GM12873 (cell line): ENCODE results near the gene SEMA5B.

Experiments used
- TF ChIP-seq, protein P1 (sequence below): IDR thresholded peaks from 2 replicates; pipeline ENCODE4 v1.5.1; 2012; ENCODE audit warnings: low read depth, mild to moderate bottlenecking, moderate library complexity, low read length, control low read depth; ENCODE audit not compliant: insufficient read depth; ENCODE audit errors: missing control alignments

SEMA5B gene

DNA sequence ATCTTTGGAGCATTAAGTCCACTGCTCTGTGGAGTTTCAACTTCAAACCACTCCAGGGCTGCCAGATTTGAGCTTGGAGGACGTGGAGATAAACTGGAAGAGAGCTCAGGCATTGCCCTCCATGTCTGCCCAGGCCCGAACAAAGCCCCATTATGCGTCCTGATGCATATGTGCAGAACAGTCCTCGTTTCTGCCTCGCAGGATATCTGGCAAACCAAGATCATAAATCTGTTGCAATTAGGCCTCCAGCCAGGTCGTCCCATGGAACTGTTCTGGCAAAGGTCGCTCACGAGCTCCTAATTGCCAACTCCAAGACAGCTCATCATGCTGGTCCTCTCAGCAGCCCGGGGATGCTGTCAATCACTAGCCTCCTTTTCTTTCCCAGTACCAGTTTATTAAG is 91.2 kb downstream of the SEMA5B start:
- TF ChIP-seq, protein P1, sequence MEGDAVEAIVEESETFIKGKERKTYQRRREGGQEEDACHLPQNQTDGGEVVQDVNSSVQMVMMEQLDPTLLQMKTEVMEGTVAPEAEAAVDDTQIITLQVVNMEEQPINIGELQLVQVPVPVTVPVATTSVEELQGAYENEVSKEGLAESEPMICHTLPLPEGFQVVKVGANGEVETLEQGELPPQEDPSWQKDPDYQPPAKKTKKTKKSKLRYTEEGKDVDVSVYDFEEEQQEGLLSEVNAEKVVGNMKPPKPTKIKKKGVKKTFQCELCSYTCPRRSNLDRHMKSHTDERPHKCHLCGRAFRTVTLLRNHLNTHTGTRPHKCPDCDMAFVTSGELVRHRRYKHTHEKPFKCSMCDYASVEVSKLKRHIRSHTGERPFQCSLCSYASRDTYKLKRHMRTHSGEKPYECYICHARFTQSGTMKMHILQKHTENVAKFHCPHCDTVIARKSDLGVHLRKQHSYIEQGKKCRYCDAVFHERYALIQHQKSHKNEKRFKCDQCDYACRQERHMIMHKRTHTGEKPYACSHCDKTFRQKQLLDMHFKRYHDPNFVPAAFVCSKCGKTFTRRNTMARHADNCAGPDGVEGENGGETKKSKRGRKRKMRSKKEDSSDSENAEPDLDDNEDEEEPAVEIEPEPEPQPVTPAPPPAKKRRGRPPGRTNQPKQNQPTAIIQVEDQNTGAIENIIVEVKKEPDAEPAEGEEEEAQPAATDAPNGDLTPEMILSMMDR = no peak

DNA sequence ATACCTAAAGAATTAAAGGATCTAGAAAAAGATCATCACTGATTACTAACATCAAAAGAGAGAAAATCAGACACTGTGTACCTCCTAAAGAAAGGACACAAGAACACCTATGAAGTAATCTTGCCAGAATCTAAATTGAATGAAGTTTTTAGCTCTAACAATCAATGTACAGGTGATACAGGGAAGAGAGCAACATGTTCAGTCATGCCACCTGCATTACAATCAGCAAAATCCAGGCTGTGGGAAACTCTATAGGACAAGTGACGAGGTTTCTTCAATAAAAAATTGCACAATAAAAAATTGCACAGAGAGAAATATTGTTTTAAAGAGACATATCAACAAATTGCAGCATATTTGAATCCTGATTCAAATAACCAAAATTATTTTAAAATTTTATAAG is 93.3 kb downstream of the SEMA5B start:
- TF ChIP-seq, protein P1 = no peak

DNA sequence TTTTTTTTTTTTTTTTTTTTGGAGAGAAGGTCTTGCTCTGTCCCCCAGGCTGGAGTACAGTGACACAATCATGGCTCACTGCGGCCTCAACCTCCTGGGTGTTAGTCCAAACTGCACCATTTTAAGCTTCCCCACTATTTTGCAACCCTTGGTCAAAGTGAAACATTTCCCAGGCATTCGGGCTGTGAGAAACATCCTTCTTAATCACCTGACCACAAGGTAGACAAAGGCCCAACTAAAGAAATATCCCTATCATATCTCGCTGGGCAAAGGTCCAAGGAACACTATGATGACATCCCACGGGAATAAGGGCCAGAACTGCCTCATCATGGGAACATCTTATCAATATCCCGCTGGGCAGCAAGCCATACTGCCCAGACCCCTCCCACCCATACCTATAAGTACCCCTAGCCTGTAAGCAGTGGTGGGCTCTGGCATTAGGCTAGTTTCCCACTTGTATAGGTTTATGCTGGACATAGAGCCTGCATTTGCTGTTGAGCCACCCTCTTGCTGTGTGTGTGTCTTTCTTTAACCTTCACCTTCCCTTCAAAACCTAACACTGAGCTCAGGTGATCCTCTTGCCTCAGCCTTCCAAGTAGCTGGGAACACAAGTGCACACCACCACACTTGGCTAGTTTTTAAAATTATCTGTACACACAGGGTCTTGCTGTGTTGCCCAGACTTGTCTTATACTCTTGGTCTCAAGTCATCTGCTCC is 95.2 kb downstream of the SEMA5B start:
- TF ChIP-seq, protein P1 = no peak

DNA sequence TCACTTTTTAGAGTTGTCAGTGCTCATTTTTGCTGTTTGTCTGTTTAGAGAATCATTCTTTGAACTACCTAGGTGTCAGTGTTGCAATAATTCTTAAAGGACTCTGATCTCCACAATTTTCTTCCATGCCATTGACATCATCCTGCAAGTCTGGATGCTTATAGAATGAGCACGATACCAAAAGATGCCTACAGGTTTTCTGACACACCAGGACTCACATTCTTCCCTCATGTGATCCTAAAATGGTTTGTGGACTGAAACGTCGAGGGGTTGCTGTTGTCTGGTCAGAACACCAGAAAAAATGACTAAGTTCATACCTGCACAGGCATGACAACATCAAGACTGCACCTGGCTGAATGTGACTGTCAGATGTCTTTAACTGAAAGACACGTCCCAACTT is 95.9 kb downstream of the SEMA5B start:
- TF ChIP-seq, protein P1 = no peak

DNA sequence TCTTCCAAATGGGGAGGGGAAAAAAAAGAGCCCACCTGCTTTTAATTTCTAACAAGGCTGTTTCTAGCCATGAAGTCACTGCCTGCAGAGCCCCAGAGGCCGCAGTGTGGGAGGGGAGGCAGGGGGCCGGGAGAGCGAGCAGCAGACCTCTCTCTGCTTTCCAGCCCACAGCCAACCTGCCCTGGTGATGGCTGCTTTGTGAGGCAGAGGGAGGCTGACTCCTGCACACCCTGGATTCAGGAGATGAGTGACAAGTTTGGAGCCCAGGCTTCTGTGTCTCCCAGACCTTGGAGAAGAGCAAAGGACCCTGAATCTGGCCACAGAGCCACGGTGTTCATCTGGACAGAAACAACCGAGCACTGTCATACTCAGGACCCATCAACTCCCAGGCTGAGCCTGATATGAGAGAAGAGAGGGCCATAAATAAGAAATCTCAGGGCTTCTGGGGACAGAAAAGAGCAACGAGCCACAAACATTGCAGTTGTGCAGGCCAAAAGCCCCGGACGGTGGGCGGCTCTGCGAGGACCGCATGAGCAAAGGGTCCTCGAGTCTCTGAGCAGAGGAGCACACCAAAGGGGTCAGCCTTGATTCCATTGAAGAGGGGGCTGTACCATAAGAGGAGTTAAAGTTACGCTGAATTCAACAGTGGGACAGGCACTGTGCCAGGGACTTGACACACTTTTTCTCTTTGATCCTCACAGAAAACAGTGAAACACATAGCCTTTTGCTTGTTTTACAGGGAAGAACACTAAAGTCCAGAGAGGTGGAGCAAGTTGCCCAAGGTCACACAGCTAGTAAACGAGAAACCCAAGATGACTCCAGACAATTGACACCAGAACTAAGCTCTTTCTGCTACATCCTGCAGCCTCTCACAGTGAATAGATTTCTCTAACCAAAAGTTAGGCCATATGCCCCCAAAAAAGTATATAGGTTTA is 97.2 kb downstream of the SEMA5B start:
- TF ChIP-seq, protein P1 = no peak

DNA sequence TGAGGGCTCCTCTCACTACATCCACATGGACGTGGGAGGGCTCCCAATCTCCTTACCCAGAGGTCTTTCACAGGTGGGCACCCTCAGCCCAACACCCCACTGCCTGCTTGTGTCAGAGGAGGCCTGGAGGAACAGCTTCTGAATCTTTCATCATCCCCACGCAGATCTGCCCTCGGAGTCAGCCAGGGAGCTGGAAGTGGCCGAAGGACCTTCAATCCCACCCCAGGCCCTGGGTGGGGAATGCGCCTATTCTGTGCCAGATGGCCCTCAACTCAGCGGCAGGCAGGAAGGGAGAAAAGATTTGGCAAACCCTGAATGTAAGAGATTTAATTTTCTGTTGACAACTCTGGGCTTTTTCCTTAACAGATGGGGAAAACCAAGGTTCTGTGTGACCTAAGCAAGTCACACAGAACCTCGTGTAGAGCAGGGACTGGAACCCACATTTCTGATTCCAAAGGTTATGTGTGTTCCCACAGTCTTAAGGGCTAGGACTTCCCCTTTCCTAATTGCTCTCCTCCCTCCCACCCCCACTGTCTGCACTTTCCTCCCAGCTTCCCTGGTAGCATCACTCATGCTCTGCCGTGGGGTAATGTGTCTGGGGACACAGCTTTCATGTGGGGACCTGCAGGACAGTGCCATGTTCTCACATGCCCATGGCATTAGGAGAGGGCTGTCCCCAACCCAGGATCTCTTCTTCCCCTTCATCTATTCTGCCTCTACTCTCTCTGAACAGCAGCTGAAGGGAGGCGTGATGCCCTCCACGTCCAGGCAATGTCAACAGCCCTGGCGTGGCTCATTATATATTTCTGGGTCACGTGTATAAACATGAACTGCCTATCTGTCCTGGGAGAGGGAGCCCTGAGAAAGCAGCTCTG is 98.1 kb downstream of the SEMA5B start:
- TF ChIP-seq, protein P1 = no peak
